Ureter (tissue), 1 donor: Measurements from ENCODE around the gene PRTN3. TPM values are rescaled to one million over a fixed set of nuclear protein-coding genes. Genes with fewer than 3 reads are reported as not detected.
"Not testable (repeated sequence)": the region's sequence is repeated elsewhere in the genome, so short reads cannot be mapped to it uniquely, and the experiment has no call there.

Source experiments
- DNase-seq: peaks from one replicate; pipeline ENCODE4 v3.0.0-alpha.2; 2020; ENCODE audit warnings: low spot score
- total RNA-seq: library from RNA; stranded (reverse); gene quantifications from one replicate; pipeline ENCODE4 v1.2.4, GENCODE V29; 2023
- donor health status: DM: yes; HTN: yes; CAD: no.

PRTN3 gene
- total RNA-seq, 1 donor from 2014 or later = not detected

DNA sequence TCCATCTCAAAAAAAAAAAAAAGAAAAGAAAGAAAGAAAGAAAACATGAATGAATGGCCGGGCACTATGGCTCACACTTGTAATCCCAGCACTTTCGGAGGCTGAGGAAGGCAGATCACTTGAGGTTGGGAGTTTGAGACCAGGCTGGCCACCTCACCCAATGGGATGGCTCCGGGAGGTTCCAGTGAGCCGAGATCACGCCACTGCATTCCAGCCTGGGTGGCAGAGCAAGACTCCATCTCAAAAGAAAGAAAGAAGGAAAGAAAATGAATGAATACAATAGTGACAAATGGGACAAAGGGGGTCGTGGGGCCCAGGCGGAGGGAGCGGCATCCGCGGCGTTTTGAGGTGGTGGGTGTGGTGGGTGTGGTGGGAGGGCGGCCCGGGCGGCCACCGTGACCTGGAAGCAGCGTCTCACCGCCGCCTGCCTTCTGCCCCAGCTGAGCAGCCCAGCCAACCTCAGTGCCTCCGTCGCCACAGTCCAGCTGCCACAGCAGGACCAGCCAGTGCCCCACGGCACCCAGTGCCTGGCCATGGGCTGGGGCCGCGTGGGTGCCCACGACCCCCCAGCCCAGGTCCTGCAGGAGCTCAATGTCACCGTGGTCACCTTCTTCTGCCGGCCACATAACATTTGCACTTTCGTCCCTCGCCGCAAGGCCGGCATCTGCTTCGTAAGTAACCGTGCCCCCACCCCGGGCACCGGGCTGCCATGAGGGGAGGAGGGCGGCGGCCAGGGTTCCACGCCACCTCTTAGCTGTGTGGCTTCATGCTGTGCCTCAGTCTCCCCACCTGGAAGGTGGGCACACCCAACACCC, 5.1 kb downstream of the PRTN3 start:
- no peak for DNase-seq

DNA sequence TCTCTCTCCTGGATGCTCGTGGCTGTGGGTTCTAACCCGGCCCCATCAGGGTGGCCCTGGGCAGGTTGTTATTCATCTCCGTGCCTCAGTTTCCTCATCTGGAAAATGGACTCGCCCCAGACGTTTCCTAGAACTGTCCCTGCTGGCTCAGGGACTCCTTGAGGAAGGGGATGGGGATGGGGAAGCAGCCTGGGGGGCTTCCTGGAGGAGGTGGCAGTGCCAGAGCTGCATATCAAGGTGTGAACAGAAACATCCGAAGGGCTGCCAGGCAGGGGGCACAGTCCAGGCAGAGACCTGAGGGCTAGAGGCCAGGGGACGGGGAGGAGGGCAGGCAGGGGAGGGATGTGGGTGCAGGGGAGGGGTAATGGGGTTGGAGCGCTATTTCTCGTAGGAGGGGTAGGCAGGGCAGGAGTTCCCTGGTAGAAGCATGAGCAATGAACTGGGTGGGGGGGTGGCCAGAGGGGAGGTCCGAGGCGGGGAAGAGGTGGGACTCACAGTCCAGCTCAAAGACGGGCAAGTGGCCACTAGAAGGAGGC, 7.7 kb downstream of the PRTN3 start:
- no peak for DNase-seq

DNA sequence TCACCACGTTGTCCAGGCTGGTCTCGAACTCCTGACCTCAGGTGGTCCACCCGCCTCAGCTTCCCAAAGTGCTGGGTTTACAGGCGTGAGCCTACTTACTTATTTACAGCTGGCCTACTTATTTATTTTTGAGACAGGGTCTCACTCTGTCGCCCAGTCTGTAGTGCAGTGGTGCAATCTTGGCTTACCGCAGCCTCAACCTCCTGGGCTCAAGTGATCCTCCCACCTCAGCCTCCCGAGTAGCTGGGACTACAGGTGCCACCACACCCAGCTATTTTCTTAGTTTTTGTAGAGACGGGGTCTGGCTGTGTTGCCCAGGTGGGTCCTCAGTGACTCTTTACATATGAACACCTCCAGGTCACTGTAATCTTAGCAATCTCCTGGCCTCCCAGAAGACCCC, 8.4 kb downstream of the PRTN3 start:
- DNase-seq = not testable (repeated sequence)

DNA sequence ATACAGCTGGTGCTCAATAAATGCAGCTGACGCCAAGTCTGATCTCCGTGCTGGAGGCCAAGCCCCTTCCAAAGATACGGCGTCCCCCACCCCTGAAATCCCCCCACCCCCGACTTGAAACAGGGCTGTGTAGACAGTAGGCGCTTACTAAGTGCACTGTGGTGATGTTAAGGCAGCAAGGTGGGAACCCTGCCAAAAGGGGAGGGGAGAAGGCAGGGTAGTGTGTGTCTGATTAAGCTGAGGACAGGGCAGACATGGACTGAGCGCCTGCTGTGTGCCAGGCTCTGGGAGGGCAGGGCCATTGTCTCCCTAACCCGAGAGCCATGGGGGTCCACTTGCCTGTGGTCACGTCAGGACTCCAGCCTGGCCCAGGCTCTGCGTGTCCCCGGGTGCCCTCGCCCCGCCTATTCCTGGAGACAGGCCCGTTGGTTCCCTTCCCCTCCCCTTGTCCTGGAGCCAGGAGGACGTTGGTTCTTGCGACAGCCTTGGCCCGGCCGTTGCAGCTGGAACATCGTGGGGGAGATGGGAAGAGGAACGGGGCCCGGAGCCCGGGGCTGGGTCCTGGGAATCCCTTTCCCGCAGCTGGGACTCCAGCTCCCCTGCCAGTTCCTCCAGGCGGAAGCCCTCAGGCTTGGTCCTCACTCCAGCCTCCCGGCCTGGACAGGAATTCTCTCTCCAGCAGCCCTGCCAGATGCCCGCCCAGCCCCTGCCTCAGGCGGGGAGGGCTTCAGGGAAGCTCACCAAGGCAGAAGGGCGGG, 9.6 kb downstream of the PRTN3 start:
- peak; percentile 91 for DNase-seq

DNA sequence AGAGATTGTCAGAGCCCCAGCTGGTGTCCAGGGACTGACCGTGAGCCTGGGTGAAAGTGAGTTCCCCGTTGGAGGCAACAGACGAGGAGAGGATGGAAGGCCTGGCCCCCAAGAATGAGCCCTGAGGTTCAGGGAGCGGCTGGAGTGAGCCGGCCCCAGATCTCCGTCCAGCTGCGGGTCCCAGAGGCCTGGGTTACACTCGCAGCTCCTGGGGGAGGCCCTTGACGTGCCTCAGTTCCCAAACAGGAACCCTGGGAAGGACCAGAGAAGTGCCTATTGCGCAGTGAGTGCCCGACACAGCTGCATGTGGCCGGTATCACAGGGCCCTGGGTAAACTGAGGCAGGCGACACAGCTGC, 10.2 kb downstream of the PRTN3 start:
- no peak for DNase-seq

DNA sequence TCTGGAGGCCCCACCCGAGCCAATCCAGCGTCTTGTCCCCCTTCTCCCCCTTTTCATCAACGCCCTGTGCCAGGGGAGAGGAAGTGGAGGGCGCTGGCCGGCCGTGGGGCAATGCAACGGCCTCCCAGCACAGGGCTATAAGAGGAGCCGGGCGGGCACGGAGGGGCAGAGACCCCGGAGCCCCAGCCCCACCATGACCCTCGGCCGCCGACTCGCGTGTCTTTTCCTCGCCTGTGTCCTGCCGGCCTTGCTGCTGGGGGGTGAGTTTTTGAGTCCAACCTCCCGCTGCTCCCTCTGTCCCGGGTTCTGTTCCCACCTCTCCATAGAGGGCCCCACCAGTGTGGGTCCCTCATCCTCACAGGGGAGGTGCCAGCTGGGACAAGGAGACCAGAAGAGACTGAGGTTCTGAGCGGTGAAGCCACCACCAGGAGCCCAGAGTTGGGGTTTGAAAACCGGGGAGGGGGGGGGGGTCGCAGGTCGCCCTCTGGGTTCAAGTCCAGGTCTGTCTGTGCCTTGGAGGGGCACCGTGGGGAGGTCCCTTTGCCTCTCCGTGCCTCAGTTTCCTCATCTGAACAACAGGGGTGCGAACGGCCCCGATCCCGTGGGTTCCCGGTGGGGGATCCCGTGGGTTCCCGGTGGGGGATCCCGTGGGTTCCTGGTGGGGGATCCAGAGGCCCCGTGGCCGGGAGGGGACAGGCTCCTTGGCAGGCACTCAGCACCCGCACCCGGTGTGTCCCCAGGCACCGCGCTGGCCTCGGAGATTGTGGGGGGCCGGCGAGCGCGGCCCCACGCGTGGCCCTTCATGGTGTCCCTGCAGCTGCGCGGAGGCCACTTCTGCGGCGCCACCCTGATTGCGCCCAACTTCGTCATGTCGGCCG, 11.6 kb downstream of the PRTN3 start, which contains the start of gene ELANE:
Gene ELANE, plus strand, starts transcription at position 168 of the 878 bp plus-strand sequence. Its CDS starts 26 bp downstream, at position 194.
- no peak for DNase-seq

DNA sequence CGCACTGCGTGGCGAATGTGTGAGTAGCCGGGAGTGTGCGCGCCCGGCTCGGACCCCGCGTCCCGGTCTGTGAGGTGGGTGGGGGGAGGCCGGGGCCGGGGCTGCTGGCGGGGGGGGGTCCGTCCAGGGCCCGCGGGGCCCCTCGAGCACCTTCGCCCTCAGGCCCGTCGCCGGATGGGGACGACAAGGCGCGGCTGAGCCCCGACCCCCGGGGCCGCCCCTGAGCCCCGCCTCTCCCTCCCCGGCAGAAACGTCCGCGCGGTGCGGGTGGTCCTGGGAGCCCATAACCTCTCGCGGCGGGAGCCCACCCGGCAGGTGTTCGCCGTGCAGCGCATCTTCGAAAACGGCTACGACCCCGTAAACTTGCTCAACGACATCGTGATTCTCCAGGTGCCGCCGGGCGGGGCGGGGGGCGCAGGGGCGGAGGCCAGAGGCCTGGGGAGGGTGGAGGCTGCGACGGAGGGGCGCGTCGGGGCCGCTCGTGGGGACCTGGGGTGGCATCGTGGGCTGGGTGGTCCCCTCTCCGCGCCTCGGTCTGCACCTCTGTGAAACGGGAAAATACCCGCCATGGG, 12.3 kb downstream of the PRTN3 start:
- no peak for DNase-seq

DNA sequence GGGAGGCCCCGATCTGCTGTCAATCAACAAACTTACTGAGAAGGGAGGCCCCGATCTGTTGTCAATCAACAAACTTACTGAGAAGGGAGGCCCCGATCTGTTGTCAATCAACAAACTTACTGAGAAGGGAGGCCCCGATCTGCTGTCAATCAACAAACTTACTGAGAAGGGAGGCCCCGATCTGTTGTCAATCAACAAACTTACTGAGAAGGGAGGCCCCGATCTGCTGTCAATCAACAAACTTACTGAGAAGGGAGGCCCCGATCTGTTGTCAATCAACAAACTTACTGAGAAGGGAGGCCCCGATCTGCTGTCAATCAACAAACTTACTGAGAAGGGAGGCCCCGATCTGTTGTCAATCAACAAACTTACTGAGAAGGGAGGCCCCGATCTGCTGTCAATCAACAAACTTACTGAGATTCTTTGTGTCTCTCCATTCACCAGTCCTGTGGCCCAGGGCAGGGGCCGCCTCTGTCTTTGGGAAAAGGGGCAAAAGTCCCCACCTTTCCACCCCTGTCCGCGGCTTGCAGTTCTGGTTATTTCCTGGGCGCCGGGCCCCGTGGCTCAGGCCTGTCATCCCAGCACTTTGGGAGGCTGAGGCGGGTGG, 12.9 kb downstream of the PRTN3 start:
- not testable (repeated sequence) for DNase-seq

DNA sequence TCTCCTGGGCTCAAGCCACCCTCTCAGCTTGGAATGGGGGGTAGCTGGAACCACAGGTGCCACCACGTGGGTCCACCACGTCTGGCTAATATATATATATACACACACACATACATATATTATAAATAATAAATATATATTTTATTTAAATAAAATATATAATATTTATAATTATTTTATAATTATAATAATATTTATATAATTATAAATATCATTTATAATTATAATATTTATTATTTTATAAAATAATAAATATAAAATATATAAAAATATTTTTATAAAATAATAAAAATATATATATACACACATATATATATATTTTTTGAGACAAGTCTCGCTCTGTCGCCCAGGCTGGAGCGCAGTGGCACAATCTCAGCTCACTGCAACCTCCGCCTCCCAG, 13.8 kb downstream of the PRTN3 start:
- no peak for DNase-seq

DNA sequence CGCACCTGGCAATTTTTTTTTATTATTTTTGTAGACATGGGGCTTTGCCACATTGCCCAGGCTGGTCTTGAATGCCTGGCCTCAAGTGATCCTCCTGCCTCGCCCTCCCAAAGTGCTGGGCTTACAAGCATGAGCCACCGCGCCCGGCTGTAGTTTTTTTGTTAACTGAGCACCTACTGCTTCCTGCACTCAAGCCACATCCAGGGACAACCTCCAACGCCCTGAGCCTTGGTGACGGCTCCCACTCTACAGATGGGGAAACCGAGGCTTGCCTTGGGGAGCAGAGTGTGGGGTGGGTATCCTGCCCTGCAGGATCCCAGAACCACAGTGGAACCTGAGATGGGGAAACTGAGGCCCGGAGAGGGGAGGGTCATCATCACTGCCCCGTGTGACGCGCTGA, 14.3 kb downstream of the PRTN3 start:
- DNase-seq = no peak

DNA sequence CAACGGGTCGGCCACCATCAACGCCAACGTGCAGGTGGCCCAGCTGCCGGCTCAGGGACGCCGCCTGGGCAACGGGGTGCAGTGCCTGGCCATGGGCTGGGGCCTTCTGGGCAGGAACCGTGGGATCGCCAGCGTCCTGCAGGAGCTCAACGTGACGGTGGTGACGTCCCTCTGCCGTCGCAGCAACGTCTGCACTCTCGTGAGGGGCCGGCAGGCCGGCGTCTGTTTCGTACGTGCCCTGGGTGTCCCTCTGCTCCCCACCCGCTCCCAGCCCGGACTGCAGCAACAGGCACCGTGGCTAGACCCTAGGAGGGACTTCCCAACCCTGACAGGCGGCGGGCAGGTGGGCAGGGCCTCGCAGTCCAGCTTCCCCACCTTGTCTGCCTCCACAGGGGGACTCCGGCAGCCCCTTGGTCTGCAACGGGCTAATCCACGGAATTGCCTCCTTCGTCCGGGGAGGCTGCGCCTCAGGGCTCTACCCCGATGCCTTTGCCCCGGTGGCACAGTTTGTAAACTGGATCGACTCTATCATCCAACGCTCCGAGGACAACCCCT, 14.8 kb downstream of the PRTN3 start:
- DNase-seq = no peak

DNA sequence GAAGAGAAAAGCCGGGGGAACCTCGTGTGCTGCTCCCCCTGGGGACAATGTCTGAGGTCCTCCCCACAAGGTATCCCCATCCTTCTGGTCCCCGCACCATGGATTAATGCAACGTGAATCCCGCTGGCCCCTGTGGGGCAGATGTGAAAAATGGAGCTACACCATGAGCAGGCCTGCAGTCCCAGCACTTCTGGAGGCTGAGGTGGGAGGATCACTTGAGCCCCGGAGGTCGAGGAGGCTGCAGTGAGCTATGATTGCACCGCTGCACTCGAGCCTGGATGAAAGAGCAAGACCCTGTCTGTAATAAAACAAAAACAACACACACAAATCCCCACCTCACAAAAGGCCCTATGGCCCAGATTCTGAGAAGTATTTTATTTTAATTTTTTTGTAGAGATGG, 17.5 kb downstream of the PRTN3 start:
- no peak for DNase-seq

DNA sequence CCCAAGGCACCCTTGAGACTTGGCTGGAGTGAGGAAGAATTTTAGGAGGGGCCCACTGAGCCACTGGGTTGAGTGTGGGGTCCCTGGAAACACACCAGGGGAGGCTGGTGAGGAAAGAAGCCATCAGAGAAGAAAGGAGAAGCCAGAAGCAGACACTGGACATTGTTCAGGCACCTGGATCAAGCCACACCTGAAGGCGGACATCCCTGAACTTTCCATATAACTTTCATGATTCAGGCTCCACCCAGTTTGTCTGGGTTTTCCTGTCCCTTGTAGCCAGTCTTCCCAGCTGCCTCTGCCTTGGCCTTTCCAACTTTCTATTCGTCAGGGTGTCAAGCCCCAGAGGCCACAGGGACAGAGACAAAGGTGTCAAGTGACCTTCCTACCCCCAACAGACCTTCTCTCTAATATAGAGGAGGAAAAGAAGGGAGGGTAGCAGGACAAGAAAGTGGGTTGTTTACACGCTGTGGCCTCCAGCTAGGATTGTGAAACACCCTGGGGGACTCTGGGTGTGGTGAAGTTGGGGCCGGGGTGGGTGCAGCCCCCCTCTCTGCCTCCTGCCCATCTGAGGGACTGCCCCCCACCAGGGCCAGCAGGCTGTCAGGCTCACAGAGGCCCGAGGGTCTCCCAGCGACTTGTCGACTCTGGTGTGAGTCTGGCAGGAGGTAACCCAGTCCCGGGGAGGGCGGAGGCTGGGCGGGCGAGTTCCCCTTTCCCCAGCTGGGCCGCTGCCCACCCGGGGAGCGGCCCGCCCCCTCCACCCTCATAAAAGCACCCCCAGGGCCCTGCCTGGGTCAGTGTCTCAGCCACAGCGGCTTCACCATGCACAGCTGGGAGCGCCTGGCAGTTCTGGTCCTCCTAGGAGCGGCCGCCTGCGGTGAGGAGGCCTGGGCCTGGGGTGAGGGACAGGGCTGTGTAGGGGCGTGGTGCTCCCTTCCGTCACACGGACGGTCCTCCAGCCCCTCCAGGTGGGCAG, 18.4 kb downstream of the PRTN3 start, which contains the start of gene CFD:
Gene CFD, plus strand, starts transcription at position 797 of the 976 bp plus-strand sequence. Its CDS starts 26 bp downstream, at position 823.
- DNase-seq = no peak

DNA sequence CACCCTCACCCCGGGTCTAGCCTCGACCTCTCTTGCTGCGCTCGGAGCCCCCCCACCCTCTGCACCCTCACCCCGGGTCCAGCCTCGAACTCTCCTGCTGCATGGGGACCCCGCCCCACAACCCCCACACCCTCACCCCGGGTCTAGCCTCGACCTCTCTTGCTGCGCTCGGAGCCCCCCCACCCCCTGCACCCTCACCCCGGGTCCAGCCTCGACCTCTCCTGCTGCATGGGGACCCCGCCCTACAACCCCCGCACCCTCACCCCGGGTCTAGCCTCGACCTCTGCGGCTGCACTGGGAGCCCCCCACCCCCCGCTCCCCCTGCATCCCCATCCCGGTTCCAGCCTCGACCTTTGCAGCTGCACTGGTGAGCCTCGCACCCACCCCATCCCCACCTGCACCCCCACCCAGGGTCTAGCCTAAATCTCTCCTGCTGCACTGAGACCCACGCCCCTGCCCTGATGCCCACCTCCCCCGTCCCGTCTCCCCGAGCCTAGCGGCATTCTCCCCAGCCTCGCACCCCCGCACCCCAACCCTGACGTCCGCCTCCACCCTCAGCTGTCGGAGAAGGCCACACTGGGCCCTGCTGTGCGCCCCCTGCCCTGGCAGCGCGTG, 20.4 kb downstream of the PRTN3 start:
- no peak for DNase-seq

DNA sequence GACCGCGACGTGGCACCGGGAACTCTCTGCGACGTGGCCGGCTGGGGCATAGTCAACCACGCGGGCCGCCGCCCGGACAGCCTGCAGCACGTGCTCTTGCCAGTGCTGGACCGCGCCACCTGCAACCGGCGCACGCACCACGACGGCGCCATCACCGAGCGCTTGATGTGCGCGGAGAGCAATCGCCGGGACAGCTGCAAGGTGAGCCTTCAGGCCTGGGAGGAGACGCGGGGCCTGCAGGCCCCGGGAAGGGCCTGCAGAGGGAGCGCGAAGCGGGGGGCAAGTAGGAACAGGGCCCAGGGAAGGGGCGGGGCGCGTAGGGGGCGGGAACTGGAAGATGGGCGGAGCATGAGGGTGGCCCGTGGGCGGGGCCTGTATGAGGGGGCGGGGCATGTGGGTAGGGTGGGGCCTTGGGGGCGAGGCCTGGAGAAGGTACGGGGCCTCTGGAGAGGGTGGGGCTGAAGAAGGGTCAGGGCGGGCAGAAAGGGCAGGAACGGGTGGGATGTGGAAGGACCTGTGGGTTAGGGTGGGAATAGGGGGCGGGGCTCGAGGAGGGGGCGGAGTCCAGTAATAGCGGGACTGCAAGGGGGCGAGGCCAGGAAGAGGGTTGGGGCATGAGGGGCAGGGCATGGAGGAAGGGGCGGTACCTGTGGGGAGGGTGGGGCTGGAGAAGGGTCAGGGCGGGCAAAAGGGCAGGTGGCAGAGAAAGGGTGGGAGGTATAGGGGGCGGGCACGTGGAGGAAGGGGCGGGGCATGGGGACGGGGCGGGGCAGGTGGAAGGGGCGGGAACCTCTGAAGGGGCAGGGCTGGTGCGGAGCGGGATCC, 21.2 kb downstream of the PRTN3 start:
- no peak for DNase-seq

DNA sequence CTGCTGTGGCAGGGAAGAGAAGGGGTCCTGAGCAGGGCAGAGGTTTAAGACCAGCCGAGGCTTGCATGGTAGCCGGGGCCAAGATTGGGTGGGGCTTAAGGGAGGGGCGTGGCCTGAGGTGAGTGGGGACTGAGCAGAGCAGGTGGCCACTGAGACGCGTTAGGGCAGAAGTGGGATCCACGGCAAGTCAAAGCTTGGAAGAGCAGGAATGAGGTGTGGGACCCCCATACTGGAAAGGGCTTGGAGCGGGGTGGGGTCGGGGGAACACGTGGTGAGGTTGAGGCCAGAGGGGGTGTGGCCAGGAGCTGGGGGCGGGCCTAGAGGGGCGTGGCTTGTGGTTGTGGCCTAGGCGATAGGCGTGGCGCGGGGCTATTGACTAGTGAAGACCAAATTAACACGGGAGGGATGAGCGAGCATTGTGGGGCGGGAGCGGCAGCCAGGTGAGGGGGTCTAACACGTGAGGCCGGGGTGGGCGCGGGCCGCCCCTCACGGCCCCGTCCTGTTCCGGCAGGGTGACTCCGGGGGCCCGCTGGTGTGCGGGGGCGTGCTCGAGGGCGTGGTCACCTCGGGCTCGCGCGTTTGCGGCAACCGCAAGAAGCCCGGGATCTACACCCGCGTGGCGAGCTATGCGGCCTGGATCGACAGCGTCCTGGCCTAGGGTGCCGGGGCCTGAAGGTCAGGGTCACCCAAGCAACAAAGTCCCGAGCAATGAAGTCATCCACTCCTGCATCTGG, 21.9 kb downstream of the PRTN3 start:
- DNase-seq = peak; percentile 80

DNA sequence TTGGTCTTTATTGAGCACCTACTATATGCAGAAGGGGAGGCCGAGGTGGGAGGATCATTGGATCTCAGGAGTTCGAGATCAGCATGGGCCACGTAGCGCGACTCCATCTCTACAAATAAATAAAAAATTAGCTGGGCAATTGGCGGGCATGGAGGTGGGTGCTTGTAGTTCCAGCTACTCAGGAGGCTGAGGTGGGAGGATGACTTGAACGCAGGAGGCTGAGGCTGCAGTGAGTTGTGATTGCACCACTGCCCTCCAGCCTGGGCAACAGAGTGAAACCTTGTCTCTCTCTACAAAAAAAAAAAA, 22.5 kb downstream of the PRTN3 start:
- DNase-seq = no peak
